ENCODE results near the gene DCUN1D3.
"Not testable (repeated sequence)": the region's sequence is repeated elsewhere in the genome, so short reads cannot be mapped to it uniquely, and the experiment has no call there.

The DCUN1D3 gene

GRCh38 chr16:20866801-20867200 is 33.4 kb downstream of the DCUN1D3 start:
- no peak for DNase-seq (ENCODE audit: low read depth in 2 of 2)
- TF ChIP-seq CTCF (IDR thresholded peaks at IDR 0.05; ENCODE audit: low read depth, low read length) = no peak
- H3K4me3 ChIP-seq (replicated peaks in 1 of 2; ENCODE audit: low read depth in 2 of 2, low read length in 2 of 2) = no peak overlapping the region

DNA sequence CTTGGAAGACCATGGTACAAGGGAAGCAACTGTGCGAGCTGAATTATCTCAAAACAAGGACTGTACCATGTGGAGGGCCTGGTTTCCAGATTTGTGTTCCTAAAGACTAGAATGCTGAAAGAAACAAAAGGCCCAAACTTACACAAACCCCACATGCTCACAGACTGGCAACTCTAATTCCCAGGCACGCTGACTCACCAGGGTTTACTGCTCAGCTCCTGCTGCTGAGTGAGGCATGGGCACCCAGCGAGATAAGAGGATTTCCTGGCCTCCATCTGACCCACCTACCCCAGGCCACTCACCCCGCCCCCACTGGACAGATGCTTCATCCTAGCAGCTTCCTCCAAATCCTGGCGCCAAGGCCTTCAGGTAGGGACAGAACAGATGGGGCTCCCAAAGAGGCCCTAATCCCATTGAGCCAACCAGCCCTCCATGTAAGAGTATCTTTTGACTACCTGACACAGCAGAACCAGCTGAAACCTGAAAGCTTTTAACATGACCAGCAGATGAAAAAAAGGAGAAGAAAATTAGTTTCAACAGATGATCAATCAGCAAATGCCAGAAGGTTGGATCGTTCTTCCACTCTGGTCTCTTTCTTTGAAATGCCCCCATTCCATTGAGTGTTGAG is 33.9 kb downstream of the DCUN1D3 start:
- DNase-seq (ENCODE audit: low read depth in 2 of 2) = peak; percentile 87 to 90
- no peak overlapping the region for H3K4me3 ChIP-seq (replicated peaks in 1 of 2; ENCODE audit: low read depth in 2 of 2, low read length in 2 of 2)
- no peak for TF ChIP-seq CTCF (IDR thresholded peaks at IDR 0.05; ENCODE audit: low read depth, low read length)

- no peak for TF ChIP-seq CTCF (IDR thresholded peaks at IDR 0.05; ENCODE audit: low read depth, low read length)
- H3K4me3 ChIP-seq (replicated peaks in 1 of 2; ENCODE audit: low read depth in 2 of 2, low read length in 2 of 2) = no peak overlapping the region
- DNase-seq (ENCODE audit: low read depth in 2 of 2) = peak in 1 of 2 donors; percentile 75
Observed at GRCh38 chr16:20865420-20866131, 34.6 kb downstream of the DCUN1D3 start.

DNA sequence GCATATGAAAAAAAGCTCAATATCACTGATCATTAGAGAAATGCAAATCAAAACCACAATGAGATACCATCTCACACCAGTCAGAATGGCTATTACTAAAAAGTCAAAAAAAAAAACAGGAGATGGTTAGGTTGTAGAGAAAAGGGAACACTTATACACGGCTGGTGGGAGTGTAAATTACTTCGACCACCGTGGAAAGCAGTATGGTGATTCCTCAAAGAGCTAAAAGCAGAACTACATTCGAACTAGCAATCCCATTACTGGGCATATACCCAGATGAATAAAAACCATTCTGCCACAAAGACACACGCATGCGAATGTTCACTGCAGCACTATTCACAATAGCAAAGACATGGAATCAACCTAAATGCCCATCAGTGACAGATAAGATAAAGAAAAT is 35.8 kb downstream of the DCUN1D3 start:
- not testable (repeated sequence) for DNase-seq (ENCODE audit: low read depth in 2 of 2); H3K4me3 ChIP-seq (replicated peaks in 1 of 2; ENCODE audit: low read depth in 2 of 2, low read length in 2 of 2)

DNA sequence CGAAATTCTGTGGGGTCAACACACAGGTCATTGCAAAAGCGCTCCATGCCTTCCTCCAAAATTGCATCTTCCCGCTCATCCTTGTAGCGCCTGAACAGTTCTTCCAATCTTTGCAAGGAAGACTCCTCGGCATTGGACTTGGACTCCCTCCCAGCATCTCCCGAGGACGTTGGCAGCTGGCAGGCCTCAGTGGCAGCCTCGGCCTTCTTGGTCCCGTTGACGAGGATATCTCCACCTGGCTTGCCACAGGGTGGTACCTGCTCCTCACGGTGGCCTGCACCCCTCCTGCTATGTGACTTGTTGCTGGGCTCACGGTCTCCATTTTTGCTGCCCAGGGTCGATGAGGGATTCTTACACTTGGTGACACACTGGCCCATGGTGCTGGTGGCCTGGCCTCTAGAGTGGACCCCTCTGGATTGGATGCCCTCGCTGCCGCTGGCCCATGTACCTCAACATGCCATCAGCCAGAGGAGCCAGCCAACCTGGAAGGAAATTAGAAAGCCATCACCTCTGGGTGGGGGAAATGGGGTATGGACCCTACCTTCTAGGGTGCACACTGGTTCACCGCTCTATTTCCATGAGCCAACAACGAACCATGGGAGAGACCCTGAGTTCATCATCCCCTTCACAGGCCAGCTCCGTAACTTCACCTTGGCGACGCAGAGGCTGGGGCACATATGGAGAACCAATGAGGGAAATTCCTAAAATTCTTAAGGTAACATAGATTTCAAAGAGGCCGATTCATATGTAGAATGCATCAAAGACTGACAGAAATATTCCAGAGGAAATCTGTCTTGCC is 37.8 kb downstream of the DCUN1D3 start:
- TF ChIP-seq CTCF (IDR thresholded peaks at IDR 0.05; ENCODE audit: low read depth, low read length) = no peak
- H3K4me3 ChIP-seq (replicated peaks in 1 of 2; ENCODE audit: low read depth in 2 of 2, low read length in 2 of 2) = no peak overlapping the region

DNA sequence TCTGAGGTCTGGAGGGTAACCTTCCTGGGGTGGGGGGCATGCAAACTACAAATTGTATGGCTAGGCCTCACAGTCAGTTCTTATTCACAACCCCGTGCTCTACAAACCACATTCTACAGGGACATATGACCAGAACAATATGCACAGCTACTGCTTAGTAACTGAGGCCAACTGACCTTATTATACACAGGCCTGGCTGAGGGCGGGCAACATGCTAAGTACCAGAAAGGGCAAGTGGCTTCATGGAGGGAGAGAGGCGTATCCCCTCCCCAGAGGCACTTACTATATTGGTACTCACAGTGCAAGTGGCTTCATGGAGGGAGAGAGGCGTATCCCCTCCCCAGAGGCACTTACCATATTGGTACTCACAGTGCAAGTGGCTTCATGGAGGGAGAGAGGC is 39.2 kb downstream of the DCUN1D3 start:
- not testable (repeated sequence) for DNase-seq (ENCODE audit: low read depth in 2 of 2); H3K4me3 ChIP-seq (replicated peaks in 1 of 2; ENCODE audit: low read depth in 2 of 2, low read length in 2 of 2)

More for the DNA sequence above, 37.8 kb downstream of the DCUN1D3 start:
- no peak for DNase-seq (ENCODE audit: low read depth in 2 of 2)

DNA sequence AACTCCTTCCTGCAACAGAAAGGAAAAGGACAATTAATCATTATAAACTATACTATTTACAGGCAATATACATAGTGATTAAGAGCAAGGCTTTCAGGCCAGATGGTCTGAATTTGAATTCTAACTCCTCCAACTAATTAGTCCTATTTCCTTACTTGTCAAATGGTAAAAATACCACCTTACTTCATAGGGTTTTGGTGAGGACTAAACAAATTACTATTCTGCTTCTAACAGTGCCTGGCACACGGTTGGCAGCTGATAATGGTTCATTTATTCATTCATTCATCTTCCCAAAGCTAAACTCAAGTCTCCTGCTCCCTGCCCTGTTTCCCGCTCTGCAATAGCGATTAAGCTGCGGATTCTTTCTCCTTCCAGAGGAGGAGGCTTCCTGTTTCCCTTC is 39.8 kb downstream of the DCUN1D3 start:
- no peak overlapping the region for H3K4me3 ChIP-seq (replicated peaks in 1 of 2; ENCODE audit: low read depth in 2 of 2, low read length in 2 of 2)
- DNase-seq (ENCODE audit: low read depth in 2 of 2) = no peak
- no peak for TF ChIP-seq CTCF (IDR thresholded peaks at IDR 0.05; ENCODE audit: low read depth, low read length)

All from cardiac fibroblast (primary cell).